Neuronal stem cell (in vitro differentiated cells): ENCODE results near the gene PAK6.

Experiments used
- DNase-seq: peaks from one replicate; pipeline ENCODE4 v3.0.0-alpha.2; 2013; ENCODE audit warnings: low spot score
- H2AFZ ChIP-seq: one replicate; pipeline ENCODE4 v1.6.1; 2013; ENCODE audit warnings: mild to moderate bottlenecking, low read length, inconsistent platforms
- H2AK5ac ChIP-seq: 2 replicates; pipeline ENCODE4 v1.6.1; 2013; ENCODE audit warnings: low read depth, mild to moderate bottlenecking, inconsistent platforms, low read length, moderate library complexity, mixed read lengths
- H2BK120ac ChIP-seq: 2 replicates; pipeline ENCODE4 v1.6.1; 2013; ENCODE audit warnings: low read depth, mild to moderate bottlenecking, inconsistent platforms, low read length, moderate library complexity, mixed read lengths
- H2BK12ac ChIP-seq: one replicate; pipeline ENCODE4 v1.6.1; 2013; ENCODE audit warnings: low read length, inconsistent platforms
- H2BK15ac ChIP-seq: 2 replicates; pipeline ENCODE4 v1.6.1; 2013; ENCODE audit warnings: mild to moderate bottlenecking, low read length, inconsistent platforms, mixed read lengths
- H2BK5ac ChIP-seq: one replicate; pipeline ENCODE4 v1.6.1; 2013; ENCODE audit warnings: inconsistent platforms, mild to moderate bottlenecking, low read length, moderate library complexity
- H3K14ac ChIP-seq: one replicate; pipeline ENCODE4 v1.6.1; 2013; ENCODE audit warnings: low read length, inconsistent platforms
- H3K18ac ChIP-seq: 2 replicates; pipeline ENCODE4 v1.6.1; 2013; ENCODE audit warnings: low read length, inconsistent platforms
- H3K23ac ChIP-seq: 2 replicates; pipeline ENCODE4 v1.6.1; 2013; ENCODE audit warnings: low read depth, mild to moderate bottlenecking, mixed read lengths, low read length, inconsistent platforms; ENCODE audit not compliant: poor library complexity
- H3K27ac ChIP-seq: replicated peaks from 3 replicates; pipeline ENCODE4 v1.5.1; 2013; ENCODE audit warnings: low read length, inconsistent platforms
- H3K27me3 ChIP-seq, 3 experiments: 2 replicates each; pipeline ENCODE4 v1.6.1; 2013; ENCODE audit warnings: low read length in 3 of 3, mild to moderate bottlenecking in 2 of 3, inconsistent platforms in 1 of 3, low read depth in 1 of 3, mixed read lengths in 1 of 3, moderate library complexity in 1 of 3; ENCODE audit not compliant: control insufficient read depth in 3 of 3, insufficient read depth in 3 of 3
- H3K36me3 ChIP-seq, 2 donors: replicated peaks in 1 of 2; 2 replicates each; pipeline ENCODE4 v1.6.1; 2013; ENCODE audit warnings: low read length in 2 of 2; ENCODE audit not compliant: control insufficient read depth in 2 of 2, insufficient read depth in 2 of 2
- H3K4ac ChIP-seq: 2 replicates; pipeline ENCODE4 v1.6.1; 2013; ENCODE audit warnings: inconsistent platforms, mild to moderate bottlenecking, low read length, moderate library complexity
- H3K4me1 ChIP-seq, 2 donors: 1 replicate in 1 of 2; 2 replicates in 1 of 2; pipeline ENCODE4 v1.6.1; 2013; ENCODE audit warnings: low read length in 2 of 2, low read depth in 1 of 2; ENCODE audit not compliant: control insufficient read depth in 2 of 2, insufficient read depth in 1 of 2
- H3K4me2 ChIP-seq: one replicate; pipeline ENCODE4 v1.6.1; 2013; ENCODE audit warnings: mild to moderate bottlenecking, low read length, inconsistent platforms; ENCODE audit not compliant: insufficient read depth, poor library complexity, severe bottlenecking
- H3K4me3 ChIP-seq, 2 donors: 2 replicates each; pipeline ENCODE4 v1.5.1; 2013; ENCODE audit warnings: low read length in 2 of 2, mild to moderate bottlenecking in 2 of 2, inconsistent platforms in 1 of 2, moderate library complexity in 1 of 2
- H3K79me1 ChIP-seq: one replicate; pipeline ENCODE4 v1.6.1; 2013; ENCODE audit warnings: low read depth, mild to moderate bottlenecking, inconsistent platforms, low read length, moderate library complexity
- H3K9ac ChIP-seq: one replicate; pipeline ENCODE4 v1.6.1; 2013; ENCODE audit warnings: mild to moderate bottlenecking, low read depth, low read length, inconsistent platforms; ENCODE audit not compliant: poor library complexity
- H3K9me3 ChIP-seq, 2 donors: replicated peaks in 1 of 2; 2 replicates each; pipeline versions ENCODE3 to v1.6.1; 2013; ENCODE audit warnings: low read length in 2 of 2, mild to moderate bottlenecking in 2 of 2, inconsistent platforms in 1 of 2, low read depth in 1 of 2, mixed read lengths in 1 of 2, moderate library complexity in 1 of 2; ENCODE audit not compliant: control insufficient read depth in 2 of 2, insufficient read depth in 1 of 2
- H4K8ac ChIP-seq: one replicate; pipeline ENCODE4 v1.6.1; 2013; ENCODE audit warnings: low read depth, mild to moderate bottlenecking, inconsistent platforms, low read length, moderate library complexity
- H4K91ac ChIP-seq: one replicate; pipeline ENCODE4 v1.6.1; 2013; ENCODE audit warnings: low read length, low read depth, mild to moderate bottlenecking, inconsistent platforms; ENCODE audit not compliant: poor library complexity
- WGBS, 2 donors: extraction: QIAGEN DNeasy Blood & Tissue Kit; methylation state at CpG; one replicate each; pipeline ENCODE4 v1.1.7; 2013; ENCODE audit warnings: missing lambda C conversion rate in 2 of 2, mixed read lengths in 1 of 2; ENCODE audit not compliant: insufficient read length in 2 of 2, insufficient replicate concordance in 1 of 2; ENCODE audit errors: extremely low coverage in 2 of 2; 5-methylcytosine and 5-hydroxymethylcytosine counted together

PAK6 gene

DNA sequence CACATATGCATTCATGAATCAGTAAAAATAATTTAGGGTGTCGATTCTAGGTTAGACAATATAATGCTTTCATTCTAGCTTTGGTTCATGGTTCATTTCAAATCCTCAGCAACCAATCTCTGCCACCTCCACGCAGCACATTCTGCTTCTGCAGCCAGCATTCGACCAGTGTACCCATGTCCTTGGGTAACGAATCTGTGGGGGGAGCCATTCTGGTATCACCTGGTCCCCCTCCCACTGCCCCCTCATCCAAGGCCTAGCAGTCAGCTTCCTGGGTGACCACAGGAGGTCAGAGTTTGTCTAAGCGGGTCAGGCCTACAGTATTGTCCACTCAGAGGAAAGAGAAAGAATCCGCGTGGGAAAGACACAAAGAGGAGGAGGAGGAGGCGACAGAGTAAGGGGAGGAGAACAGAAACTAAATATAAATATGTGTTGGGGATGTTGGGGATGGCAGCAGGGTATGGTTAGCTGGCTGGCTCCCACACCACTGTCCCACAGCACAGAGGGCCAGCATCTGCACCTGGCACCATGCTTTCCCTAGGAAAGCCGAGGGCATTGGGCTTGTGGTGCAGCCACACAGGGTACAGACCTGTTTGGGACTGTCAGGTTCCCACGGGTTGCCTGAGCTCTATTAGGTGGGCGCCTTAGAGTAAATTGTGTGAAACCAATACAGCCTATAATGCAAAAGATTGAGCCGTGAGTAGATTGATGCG, 12.1 kb downstream of the PAK6 start:
- H3K18ac ChIP-seq: no peak overlapping the region
- H3K79me1 ChIP-seq: no peaks in the 10 kb centered on the region
- no peak overlapping the region for H3K27ac ChIP-seq
- H2BK12ac ChIP-seq: no peak overlapping the region
- WGBS, 2 donors: no CpG with 5 or more reads among the region's 13 CpGs
- peaks cover 20 to 44% (median 44%) of the 10 kb centered on the region in 3 experiments for H3K27me3 ChIP-seq
- no peak overlapping the region for H3K4me3 ChIP-seq
- no peak overlapping the region for H3K23ac ChIP-seq
- no peak overlapping the region for H2AFZ ChIP-seq
- no peaks in the 10 kb centered on the region for H3K36me3 ChIP-seq
- H4K8ac ChIP-seq: no peak overlapping the region
- no peak overlapping the region for H4K91ac ChIP-seq
- no peak overlapping the region for H2BK5ac ChIP-seq
- H2BK120ac ChIP-seq: no peak overlapping the region
- no peak overlapping the region for H3K4me2 ChIP-seq
- no peaks in the 10 kb centered on the region for H3K9me3 ChIP-seq
- no peak overlapping the region for H3K4ac ChIP-seq
- no peak overlapping the region for H3K14ac ChIP-seq
- DNase-seq: no peak
- H3K9ac ChIP-seq: no peak overlapping the region
- H2AK5ac ChIP-seq: no peak overlapping the region
- H2BK15ac ChIP-seq: no peak overlapping the region
- peaks cover 7 to 10% of the 10 kb centered on the region in 2 donors for H3K4me1 ChIP-seq

DNA sequence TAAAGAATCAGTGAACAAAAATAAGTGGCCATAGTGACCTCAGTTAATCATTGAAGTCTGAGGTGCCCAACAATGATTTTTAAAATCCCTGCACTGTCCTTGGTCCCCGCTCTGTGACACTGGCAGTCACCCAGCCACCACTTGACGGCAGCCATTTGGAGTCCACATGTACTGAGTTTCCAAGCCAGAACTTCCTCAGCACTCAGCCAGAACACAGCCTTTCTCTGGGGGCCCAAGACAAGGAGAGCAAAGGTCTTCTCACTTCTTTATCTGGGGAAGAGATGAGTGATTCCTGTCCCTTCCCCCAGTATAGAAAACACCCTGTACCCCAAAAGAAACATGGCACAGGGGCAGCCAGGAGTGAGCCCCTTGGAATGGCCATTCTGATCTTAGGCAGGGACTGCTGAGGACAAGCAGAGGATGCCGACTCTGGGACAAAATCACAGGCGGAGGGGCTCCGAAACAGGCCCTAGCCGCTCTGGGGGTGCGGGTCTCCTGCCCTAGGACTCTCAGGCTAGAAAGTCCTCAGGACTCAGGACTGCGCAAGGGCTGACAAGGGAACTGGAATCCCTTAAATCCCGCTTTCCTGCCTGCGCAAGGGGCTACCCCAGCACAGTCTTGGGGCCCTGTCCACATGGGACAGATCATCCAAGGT, 12.8 kb downstream of the PAK6 start:
- Histone ChIP-seq H3K79me1 (no peaks in the 10 kb centered on the region), H3K4me2 (no peak overlapping the region), H2AK5ac (peak overlapping the region; percentile 90), H2BK120ac (no peak overlapping the region), H3K9ac (no peak overlapping the region), H4K91ac (no peak overlapping the region), H3K4ac (no peak overlapping the region), H3K14ac (no peak overlapping the region), H3K23ac (no peak overlapping the region), H3K18ac (peak overlapping the region; percentile 39), H2BK15ac (peak overlapping the region; percentile 42), H2AFZ (no peak overlapping the region), H3K36me3 (no peaks in the 10 kb centered on the region), H3K4me1 (peaks cover 7 to 10% of the 10 kb centered on the region in 2 donors), H4K8ac (no peak overlapping the region), H3K9me3 (no peaks in the 10 kb centered on the region), H2BK5ac (no peak overlapping the region), H3K27me3 (peaks cover 20 to 44% (median 42%) of the 10 kb centered on the region in 3 experiments), H3K27ac (no peak overlapping the region), H3K4me3 (no peak overlapping the region), H2BK12ac (no peak overlapping the region)
- DNase-seq: no peak
- no CpG with 5 or more reads among the region's 10 CpGs for WGBS, 2 donors

DNA sequence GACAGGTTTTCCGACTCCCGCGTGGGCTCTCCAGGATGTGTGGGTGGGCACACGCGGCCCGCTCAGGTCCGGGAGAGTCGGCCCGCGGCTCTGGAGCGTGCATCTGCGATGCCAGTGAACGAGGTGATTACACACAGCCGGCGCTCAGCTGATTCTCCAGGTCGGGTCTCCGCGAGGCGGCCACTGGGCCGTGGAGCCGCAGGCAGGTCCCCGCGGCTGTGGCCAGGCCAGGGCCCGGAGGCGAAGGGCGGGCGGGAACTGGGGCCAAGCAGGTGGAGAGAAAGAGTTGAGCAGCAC, 13.2 kb downstream of the PAK6 start:
- H3K4me3 ChIP-seq: no peak overlapping the region
- no peak overlapping the region for H4K91ac ChIP-seq
- H2BK120ac ChIP-seq: no peak overlapping the region
- peak overlapping the region; percentile 80 for H3K4me2 ChIP-seq
- H3K79me1 ChIP-seq: no peaks in the 10 kb centered on the region
- H3K14ac ChIP-seq: no peak overlapping the region
- no CpG with 5 or more reads among the region's 27 CpGs for WGBS, 2 donors
- no peak overlapping the region for H2AFZ ChIP-seq
- no peak overlapping the region for H2BK12ac ChIP-seq
- no peak overlapping the region for H3K27ac ChIP-seq
- no peak overlapping the region for H3K23ac ChIP-seq
- H3K36me3 ChIP-seq: no peaks in the 10 kb centered on the region
- no peak overlapping the region for H2BK5ac ChIP-seq
- no peak overlapping the region for H3K9ac ChIP-seq
- H2BK15ac ChIP-seq: peak overlapping the region; percentile 42
- H3K4ac ChIP-seq: no peak overlapping the region
- peaks cover 20 to 44% (median 42%) of the 10 kb centered on the region in 3 experiments for H3K27me3 ChIP-seq
- no peaks in the 10 kb centered on the region for H3K9me3 ChIP-seq
- peak overlapping the region; percentile 61 for H3K18ac ChIP-seq
- no peak for DNase-seq
- peaks cover 7 to 10% of the 10 kb centered on the region in 2 donors for H3K4me1 ChIP-seq
- peak overlapping the region; percentile 90 for H2AK5ac ChIP-seq
- H4K8ac ChIP-seq: no peak overlapping the region

DNA sequence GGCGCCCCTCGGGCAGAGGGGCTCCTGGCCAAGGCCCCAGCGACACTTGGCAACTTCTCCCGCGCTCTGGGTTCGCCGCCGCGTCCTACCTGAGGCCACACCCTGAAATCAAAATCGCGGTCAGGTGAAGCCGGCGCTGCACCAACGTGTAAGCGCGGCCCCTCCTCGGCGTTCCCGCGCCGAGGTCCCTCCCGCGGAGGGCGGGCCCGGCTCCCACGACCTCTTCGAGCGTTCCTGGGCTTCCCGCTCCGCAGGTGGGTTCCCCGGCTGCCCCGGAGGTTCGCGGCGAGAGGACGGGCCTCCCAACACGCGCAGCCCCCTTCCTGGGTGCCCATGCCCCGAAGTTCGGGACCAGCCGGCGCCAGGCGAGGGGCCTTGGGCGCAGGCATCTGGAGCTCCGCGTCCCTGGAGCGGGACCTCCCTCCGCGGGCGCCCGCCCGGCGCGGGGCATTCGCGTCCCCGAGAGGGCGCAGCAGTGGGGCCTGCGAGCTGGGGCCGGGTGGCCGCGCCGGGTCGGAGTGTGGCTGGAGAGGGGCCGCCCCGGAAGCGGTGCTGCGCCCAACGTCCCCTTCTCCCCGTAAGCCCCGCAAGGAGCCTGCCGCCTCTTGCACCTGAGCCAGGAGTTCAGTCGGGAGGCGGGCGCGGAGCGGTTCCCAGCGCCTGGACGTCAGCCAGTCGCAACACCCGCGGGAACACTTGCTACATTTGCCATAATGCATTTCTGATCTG, 13.7 kb downstream of the PAK6 start:
- Histone ChIP-seq H3K36me3 (no peaks in the 10 kb centered on the region), H3K9ac (no peak overlapping the region), H4K91ac (no peak overlapping the region), H3K4me1 (peaks cover 7 to 10% of the 10 kb centered on the region in 2 donors), H3K79me1 (no peaks in the 10 kb centered on the region), H3K4me2 (peak overlapping the region; percentile 80), H2BK15ac (peak overlapping the region; percentile 42), H2AK5ac (peak overlapping the region; percentile 40), H3K14ac (peak overlapping the region; percentile 86), H3K4ac (no peak overlapping the region), H3K27me3 (peaks cover 20 to 44% (median 42%) of the 10 kb centered on the region in 3 experiments), H3K18ac (peak overlapping the region; percentile 61), H2BK120ac (no peak overlapping the region), H3K4me3 (peak overlapping the region in 1 of 2 donors; percentile 80), H3K9me3 (no peaks in the 10 kb centered on the region), H4K8ac (no peak overlapping the region), H3K23ac (peak overlapping the region; percentile 51), H3K27ac (no peak overlapping the region), H2BK5ac (no peak overlapping the region), H2BK12ac (no peak overlapping the region), H2AFZ (peak overlapping the region; percentile 70)
- no CpG with 5 or more reads among the region's 82 CpGs for WGBS, 2 donors
- peak; percentile 39 for DNase-seq
